Body of pancreas (tissue), 4 donors: Measurements from ENCODE around the gene ANKUB1.

Source experiments
- POLR2A ChIP-seq, 3 donors: fragments of 450-650 bp; IDR thresholded peaks; one replicate each; pipeline ENCODE4 v1.6.1; 2016; ENCODE audit warnings: antibody characterized with exemption in 3 of 3, mild to moderate bottlenecking in 2 of 3
- TF ChIP-seq, protein P1 (sequence below), 7 experiments: fragments of 450-650 bp in 4 of 7; fragments of 200-600 bp in 3 of 7; sonication (generic) in 3 of 7; IDR thresholded peaks; one replicate each; pipeline ENCODE4 v1.5.1; 2016 to 2019; ENCODE audit warnings: antibody characterized with exemption in 7 of 7

DNA sequence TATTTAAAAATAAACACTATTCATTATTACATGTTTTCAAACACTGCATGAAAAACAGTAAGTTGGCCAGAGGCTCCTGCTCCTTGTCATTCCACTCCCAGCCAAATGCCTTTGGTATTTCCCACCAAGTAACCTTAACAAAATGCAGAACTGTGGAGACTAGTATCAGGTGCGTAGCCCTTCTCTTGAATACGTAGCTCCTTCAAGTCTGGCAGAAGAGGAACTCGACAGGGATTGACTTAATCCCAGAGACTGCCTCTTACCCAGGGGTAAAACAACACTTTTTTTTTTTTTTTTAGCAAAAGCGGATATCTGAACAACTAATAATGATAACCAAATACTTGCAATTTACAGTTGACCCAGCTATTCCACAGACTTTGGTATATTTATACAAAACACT is 40.8 kb downstream of the ANKUB1 start:
- TF ChIP-seq, protein P1, sequence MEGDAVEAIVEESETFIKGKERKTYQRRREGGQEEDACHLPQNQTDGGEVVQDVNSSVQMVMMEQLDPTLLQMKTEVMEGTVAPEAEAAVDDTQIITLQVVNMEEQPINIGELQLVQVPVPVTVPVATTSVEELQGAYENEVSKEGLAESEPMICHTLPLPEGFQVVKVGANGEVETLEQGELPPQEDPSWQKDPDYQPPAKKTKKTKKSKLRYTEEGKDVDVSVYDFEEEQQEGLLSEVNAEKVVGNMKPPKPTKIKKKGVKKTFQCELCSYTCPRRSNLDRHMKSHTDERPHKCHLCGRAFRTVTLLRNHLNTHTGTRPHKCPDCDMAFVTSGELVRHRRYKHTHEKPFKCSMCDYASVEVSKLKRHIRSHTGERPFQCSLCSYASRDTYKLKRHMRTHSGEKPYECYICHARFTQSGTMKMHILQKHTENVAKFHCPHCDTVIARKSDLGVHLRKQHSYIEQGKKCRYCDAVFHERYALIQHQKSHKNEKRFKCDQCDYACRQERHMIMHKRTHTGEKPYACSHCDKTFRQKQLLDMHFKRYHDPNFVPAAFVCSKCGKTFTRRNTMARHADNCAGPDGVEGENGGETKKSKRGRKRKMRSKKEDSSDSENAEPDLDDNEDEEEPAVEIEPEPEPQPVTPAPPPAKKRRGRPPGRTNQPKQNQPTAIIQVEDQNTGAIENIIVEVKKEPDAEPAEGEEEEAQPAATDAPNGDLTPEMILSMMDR (IDR thresholded peaks at IDR 0.05): no peak
- no peak for TF ChIP-seq POLR2A (IDR thresholded peaks at IDR 0.05)
